IMR-90 (cell line): Measurements from ENCODE around the gene ZNF507. TPM values are rescaled to one million over a fixed set of nuclear protein-coding genes. Genes with fewer than 3 reads are reported as not detected.
A peak's percentile ranks its signal among the peaks of the same experiment; 100 is the strongest.

Source experiments
- ATAC-seq: fragments of 200-7000 bp; cut with Tn5 transposase; 2 replicates; pipeline ENCODE4 v1.9.1; 2020; ENCODE audit warnings: low read depth, mild to moderate bottlenecking, moderate library complexity
- BruUV-seq: library from RNA; stranded (reverse); fragments of 400-500 nt; replicated peaks from 2 replicates; lab custom pipeline; 2021; lab: Mats Ljungman, UMichigan
- CTCF ChIA-PET: fragments of 300-600 bp; formaldehyde crosslinking; extraction: SDS; loops from one replicate; lab custom pipeline; 2021; ENCODE audit warnings: antibody characterized with exemption; lab: Yijun Ruan, JAX
- POLR2A ChIA-PET: fragments of 300-600 bp; sonication (Branson Sonifier 250); formaldehyde crosslinking; loops from one replicate; lab custom pipeline; 2022; ENCODE audit warnings: antibody characterized with exemption; ENCODE audit not compliant: unreplicated experiment; lab: Charles Lee
- DNase-seq: peaks from one replicate; pipeline ENCODE4 v3.0.0; 2013
- H2AFZ ChIP-seq: replicated peaks from 2 replicates; pipeline ENCODE3; 2013; ENCODE audit warnings: low read length, mild to moderate bottlenecking; ENCODE audit not compliant: poor library complexity
- H2AK5ac ChIP-seq: 2 replicates; pipeline ENCODE4 v1.6.1; 2013; ENCODE audit warnings: low read depth, low read length, inconsistent platforms
- H2AK9ac ChIP-seq: replicated peaks from 2 replicates; pipeline ENCODE3; 2013; ENCODE audit warnings: mild to moderate bottlenecking, low read depth, low read length, moderate library complexity; ENCODE audit not compliant: poor library complexity
- H2BK120ac ChIP-seq: 2 replicates; pipeline ENCODE4 v1.6.1; 2013; ENCODE audit warnings: low read depth, low read length, inconsistent platforms
- H2BK15ac ChIP-seq: 3 replicates; pipeline ENCODE4 v1.6.1; 2013; ENCODE audit warnings: low read depth, low read length, inconsistent platforms
- H2BK20ac ChIP-seq: 2 replicates; pipeline ENCODE4 v1.6.1; 2013; ENCODE audit warnings: low read depth, mild to moderate bottlenecking, inconsistent platforms, low read length, moderate library complexity
- H2BK5ac ChIP-seq: 2 replicates; pipeline ENCODE4 v1.6.1; 2013; ENCODE audit warnings: mild to moderate bottlenecking, low read depth, low read length, inconsistent platforms; ENCODE audit not compliant: poor library complexity, severe bottlenecking
- H3K14ac ChIP-seq: replicated peaks from 2 replicates; pipeline ENCODE4 v1.6.1; 2013; ENCODE audit warnings: low read depth, low read length, inconsistent platforms
- H3K18ac ChIP-seq: 2 replicates; pipeline ENCODE4 v1.6.1; 2013; ENCODE audit warnings: low read depth, low read length, control low read depth
- H3K23ac ChIP-seq: 2 replicates; pipeline ENCODE4 v1.6.1; 2013; ENCODE audit warnings: low read depth, low read length, inconsistent platforms
- H3K27ac ChIP-seq: 2 replicates; pipeline ENCODE4 v1.5.1; 2013; ENCODE audit warnings: mild to moderate bottlenecking, control low read depth, low read length; ENCODE audit not compliant: insufficient read depth
- H3K27me3 ChIP-seq: 2 replicates; pipeline ENCODE4 v1.6.1; 2013; ENCODE audit warnings: low read length; ENCODE audit not compliant: control insufficient read depth, insufficient read depth
- H3K36me3 ChIP-seq: 2 replicates; pipeline ENCODE4 v1.6.1; 2013; ENCODE audit warnings: low read length, mixed read lengths; ENCODE audit not compliant: control insufficient read depth, insufficient read depth
- H3K4ac ChIP-seq: 2 replicates; pipeline ENCODE4 v1.6.1; 2013; ENCODE audit warnings: low read depth, low read length, inconsistent platforms
- H3K4me1 ChIP-seq: 2 replicates; pipeline ENCODE4 v1.6.1; 2013; ENCODE audit warnings: low read length, mixed read lengths; ENCODE audit not compliant: control insufficient read depth, insufficient read depth
- H3K4me2 ChIP-seq: 2 replicates; pipeline ENCODE4 v1.6.1; 2013; ENCODE audit warnings: low read depth, mild to moderate bottlenecking, control low read depth, low read length, moderate library complexity
- H3K4me3 ChIP-seq: 2 replicates; pipeline ENCODE4 v1.5.1; 2013; ENCODE audit warnings: low read depth, mild to moderate bottlenecking, control low read depth, low read length, moderate library complexity; ENCODE audit not compliant: insufficient read depth
- H3K56ac ChIP-seq: 2 replicates; pipeline ENCODE4 v1.6.1; 2013; ENCODE audit warnings: low read length, inconsistent platforms; ENCODE audit not compliant: insufficient read depth; ENCODE audit errors: extremely low read depth
- H3K79me1 ChIP-seq, 2 experiments: 2 replicates each; pipeline ENCODE4 v1.6.1; 2013; ENCODE audit warnings: low read length in 2 of 2, inconsistent platforms in 1 of 2, low read depth in 1 of 2
- H3K9ac ChIP-seq: 2 replicates; pipeline ENCODE4 v1.6.1; 2013; ENCODE audit warnings: low read depth, low read length, control low read depth
- H3K9me1 ChIP-seq: 2 replicates; pipeline ENCODE4 v1.6.1; 2013; ENCODE audit warnings: low read length, inconsistent platforms; ENCODE audit not compliant: insufficient read depth
- H3K9me3 ChIP-seq: 2 replicates; pipeline ENCODE4 v1.6.1; 2013; ENCODE audit warnings: low read length; ENCODE audit not compliant: control insufficient read depth, insufficient read depth
- H4K20me1 ChIP-seq: 2 replicates; pipeline ENCODE4 v1.6.1; 2013; ENCODE audit warnings: low read length, inconsistent platforms; ENCODE audit not compliant: insufficient read depth
- H4K5ac ChIP-seq: 2 replicates; pipeline ENCODE4 v1.6.1; 2013; ENCODE audit warnings: mild to moderate bottlenecking, low read depth, low read length, control low read depth
- H4K8ac ChIP-seq, 2 experiments: 2 replicates each; pipeline ENCODE4 v1.6.1; 2013; ENCODE audit warnings: low read depth in 2 of 2, low read length in 2 of 2, control low read depth in 1 of 2, inconsistent platforms in 1 of 2
- H4K91ac ChIP-seq: 2 replicates; pipeline ENCODE4 v1.6.1; 2013; ENCODE audit warnings: low read depth, low read length, inconsistent platforms; ENCODE audit not compliant: insufficient read depth
- BHLHE40 ChIP-seq: fragments of 150-350 bp; IDR thresholded peaks from 2 replicates; pipeline ENCODE4 v1.6.1; 2016; ENCODE audit warnings: mild to moderate bottlenecking, low read depth, low read length
- CEBPB ChIP-seq: IDR thresholded peaks from 2 replicates; pipeline ENCODE4 v1.6.1; 2012; ENCODE audit warnings: low read depth, low read length, improper control_type of control experiment
- CHD1 ChIP-seq: IDR thresholded peaks from 2 replicates; pipeline ENCODE4 v1.6.1; 2012; ENCODE audit warnings: low read depth, low read length, improper control_type of control experiment
- FOS ChIP-seq: fragments of 150-350 bp; IDR thresholded peaks from 2 replicates; pipeline ENCODE4 v1.6.1; 2016; ENCODE audit warnings: low read depth, low read length
- MAFK ChIP-seq: IDR thresholded peaks from 2 replicates; pipeline ENCODE4 v1.6.1; 2012; ENCODE audit warnings: low read depth, low read length, improper control_type of control experiment
- MAZ ChIP-seq: IDR thresholded peaks from 2 replicates; pipeline ENCODE4 v1.6.1; 2012; ENCODE audit warnings: low read depth, mild to moderate bottlenecking, low read length, improper control_type of control experiment, moderate library complexity, borderline replicate concordance
- MXI1 ChIP-seq: IDR thresholded peaks from 2 replicates; pipeline ENCODE4 v1.6.1; 2012; ENCODE audit warnings: low read depth, mild to moderate bottlenecking, low read length, moderate library complexity, borderline replicate concordance
- NFE2L2 ChIP-seq: fragments of 150-350 bp; IDR thresholded peaks from 2 replicates; pipeline ENCODE4 v1.6.1; 2016; ENCODE audit warnings: low read depth, mild to moderate bottlenecking, low read length
- POLR2A ChIP-seq: IDR thresholded peaks from 2 replicates; pipeline ENCODE4 v1.6.1; 2012; ENCODE audit warnings: mild to moderate bottlenecking, low read depth, low read length
- RAD21 ChIP-seq: IDR thresholded peaks from 2 replicates; pipeline ENCODE4 v1.6.1; 2012; ENCODE audit warnings: low read length, improper control_type of control experiment
- RCOR1 ChIP-seq: IDR thresholded peaks from 2 replicates; pipeline ENCODE4 v1.6.1; 2012; ENCODE audit warnings: mild to moderate bottlenecking, low read length, improper control_type of control experiment; ENCODE audit not compliant: insufficient replicate concordance
- RFX5 ChIP-seq: IDR thresholded peaks from 2 replicates; pipeline ENCODE4 v1.8.0; 2012; ENCODE audit warnings: low read depth, mild to moderate bottlenecking, low read length, moderate library complexity
- SMC3 ChIP-seq: fragments of 150-350 bp; IDR thresholded peaks from 2 replicates; pipeline ENCODE4 v1.6.1; 2016; ENCODE audit warnings: low read depth, mild to moderate bottlenecking, antibody characterized with exemption, low read length, moderate library complexity
- WGBS, 2 experiments: methylation state at CpG; one replicate each; pipeline versions ENCODE4 v1.1.5 to v1.1.7; 2013; ENCODE audit warnings: missing lambda C conversion rate in 2 of 2; ENCODE audit not compliant: insufficient read length in 1 of 2; ENCODE audit errors: extremely low coverage in 2 of 2; 5-methylcytosine and 5-hydroxymethylcytosine counted together
- dilution Hi-C: fragments of 300-500 bp; cut with HindIII; formaldehyde crosslinking; loops from one replicate; pipeline ENCODE4 v1.14.3; 2018; ENCODE audit warnings: low sequenced_read_pairs; ENCODE audit not compliant: unreplicated experiment
- in situ Hi-C: fragments of 300-500 bp; cut with MboI; formaldehyde crosslinking; loops from 3 replicates; pipeline ENCODE4 v1.14.3; 2019; ENCODE audit warnings: low sequenced_read_pairs, inconsistent platforms, mixed read lengths
- intact Hi-C: fragments of 100-400 bp; cut with micrococcal nuclease; formaldehyde crosslinking; loops from 2 replicates; pipeline ENCODE4 v1.10.0; 2022
- polyA plus RNA-seq, 3 experiments: library from polyadenylated mRNA; depleted of rRNA; stranded (reverse); fragments of >200 nt; gene quantifications; 2 replicates each; pipeline ENCODE4 v1.2.3, GENCODE V29; 2012; ENCODE audit warnings: low replicate concordance in 1 of 3
- total RNA-seq: library from RNA; depleted of rRNA; stranded (reverse); fragments of >200 nt; gene quantifications from 2 replicates; pipeline ENCODE4 v1.2.3, GENCODE V29; 2012
- TF ChIP-seq, protein P1 (sequence below): conservative IDR thresholded peaks from 2 replicates; pipeline ENCODE4 v1.5.1; 2012; ENCODE audit warnings: mild to moderate bottlenecking, low read depth, low read length, improper control_type of control experiment
- TF ChIP-seq, protein P2 (sequence below): fragments of 150-350 bp; IDR thresholded peaks from 2 replicates; pipeline ENCODE4 v1.6.1; 2016; ENCODE audit warnings: low read depth, mild to moderate bottlenecking, low read length, moderate library complexity, borderline replicate concordance
- TF ChIP-seq, protein P3 (sequence below): fragments of 150-350 bp; IDR thresholded peaks from 2 replicates; pipeline ENCODE4 v1.6.1; 2017; ENCODE audit warnings: mild to moderate bottlenecking, antibody characterized with exemption, low read length, low read depth

ZNF507 gene
- total and polyA plus RNA-seq, 2 of the 4 experiments (the other 2 are of a cell fraction): 9.6 to 19.9 TPM

DNA sequence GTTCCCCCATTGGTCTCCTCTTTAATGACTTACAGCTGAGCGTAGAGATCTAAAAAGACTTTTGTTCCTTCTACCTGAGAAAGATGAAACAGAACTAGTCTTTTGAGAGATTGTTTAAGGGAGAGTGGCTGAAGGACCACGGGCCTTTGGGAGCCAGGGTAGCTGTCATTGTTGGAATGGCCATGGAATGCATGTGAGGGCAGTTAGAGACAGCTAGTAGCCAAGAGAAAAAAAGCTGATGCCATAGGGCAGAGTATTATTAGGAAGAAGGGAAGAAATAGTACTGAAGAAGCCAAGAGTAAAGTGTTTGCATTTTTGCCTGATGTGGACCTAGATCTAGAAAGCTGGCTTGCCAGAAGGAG, 5.6 kb downstream of the ZNF507 start:
- H4K8ac ChIP-seq: peak overlapping the region in 1 of 2 experiments; percentile 6; a peak in 1 of 4 replicates
- H3K4ac ChIP-seq: 0 out of 2 replicates have a peak overlapping the region, but pooled peaks have one; percentile 7
- ATAC-seq: peak; percentile 28
- 0 out of 2 replicates have a peak overlapping the region, but pooled peaks have one; percentile 27 for H3K18ac ChIP-seq
- intact Hi-C loops (loop anchor here (2.0 kb wide), 1 partner anchor 22 kb away; no protein-coding TSS in a partner anchor), in situ Hi-C loops (loop anchor here (25.0 kb wide), 1 partner anchor 1014 kb away; the partner anchor contains the start of gene TSHZ3), dilution Hi-C loops (no loop called here)
- ChIA-PET POLR2A (no interaction called here), CTCF (interaction anchor here (0.5 to 1.2 kb wide), 5 partner anchors 11 to 1665 kb away, joined by 3 read pairs; no protein-coding TSS in a partner anchor)
- H2BK5ac ChIP-seq: peak overlapping the region; percentile 56
- peak overlapping the region; percentile 80; the same call in 1 of the 3 replicates for H2BK15ac ChIP-seq
- no peaks in the 10 kb centered on the region for H3K27me3 ChIP-seq
- no peak overlapping the region; the same call in 1 of the 2 replicates for H2BK120ac ChIP-seq
- peak overlapping the region; percentile 39; the same call in 1 of the 2 replicates for H4K5ac ChIP-seq
- no peak overlapping the region for H2BK20ac ChIP-seq
- H3K4me1 ChIP-seq: peaks cover 11% of the 10 kb centered on the region
- H3K56ac ChIP-seq: no peak overlapping the region
- H2AK5ac ChIP-seq: 0 out of 2 replicates have a peak overlapping the region, but pooled peaks have one; percentile 79
- no TSS peak for BruUV-seq
- H3K4me3 ChIP-seq: no peak overlapping the region
- H3K9me3 ChIP-seq: no peaks in the 10 kb centered on the region
- H3K14ac ChIP-seq: peak overlapping the region; percentile 53; the same call in 1 of the 2 replicates
- TF ChIP-seq, protein P1, sequence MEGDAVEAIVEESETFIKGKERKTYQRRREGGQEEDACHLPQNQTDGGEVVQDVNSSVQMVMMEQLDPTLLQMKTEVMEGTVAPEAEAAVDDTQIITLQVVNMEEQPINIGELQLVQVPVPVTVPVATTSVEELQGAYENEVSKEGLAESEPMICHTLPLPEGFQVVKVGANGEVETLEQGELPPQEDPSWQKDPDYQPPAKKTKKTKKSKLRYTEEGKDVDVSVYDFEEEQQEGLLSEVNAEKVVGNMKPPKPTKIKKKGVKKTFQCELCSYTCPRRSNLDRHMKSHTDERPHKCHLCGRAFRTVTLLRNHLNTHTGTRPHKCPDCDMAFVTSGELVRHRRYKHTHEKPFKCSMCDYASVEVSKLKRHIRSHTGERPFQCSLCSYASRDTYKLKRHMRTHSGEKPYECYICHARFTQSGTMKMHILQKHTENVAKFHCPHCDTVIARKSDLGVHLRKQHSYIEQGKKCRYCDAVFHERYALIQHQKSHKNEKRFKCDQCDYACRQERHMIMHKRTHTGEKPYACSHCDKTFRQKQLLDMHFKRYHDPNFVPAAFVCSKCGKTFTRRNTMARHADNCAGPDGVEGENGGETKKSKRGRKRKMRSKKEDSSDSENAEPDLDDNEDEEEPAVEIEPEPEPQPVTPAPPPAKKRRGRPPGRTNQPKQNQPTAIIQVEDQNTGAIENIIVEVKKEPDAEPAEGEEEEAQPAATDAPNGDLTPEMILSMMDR: no peak
- TF ChIP-seq CEBPB (no peak), MAZ (no peak), RFX5 (no peak), POLR2A (no peak), RCOR1 (no peak), MAFK (no peak), CHD1 (no peak), BHLHE40 (no peak), RAD21 (no peak), SMC3 (no peak), NFE2L2 (no peak), FOS (no peak), MXI1 (no peak)
- TF ChIP-seq, protein P2, sequence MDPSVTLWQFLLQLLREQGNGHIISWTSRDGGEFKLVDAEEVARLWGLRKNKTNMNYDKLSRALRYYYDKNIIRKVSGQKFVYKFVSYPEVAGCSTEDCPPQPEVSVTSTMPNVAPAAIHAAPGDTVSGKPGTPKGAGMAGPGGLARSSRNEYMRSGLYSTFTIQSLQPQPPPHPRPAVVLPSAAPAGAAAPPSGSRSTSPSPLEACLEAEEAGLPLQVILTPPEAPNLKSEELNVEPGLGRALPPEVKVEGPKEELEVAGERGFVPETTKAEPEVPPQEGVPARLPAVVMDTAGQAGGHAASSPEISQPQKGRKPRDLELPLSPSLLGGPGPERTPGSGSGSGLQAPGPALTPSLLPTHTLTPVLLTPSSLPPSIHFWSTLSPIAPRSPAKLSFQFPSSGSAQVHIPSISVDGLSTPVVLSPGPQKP: no peak
- TF ChIP-seq, protein P3, sequence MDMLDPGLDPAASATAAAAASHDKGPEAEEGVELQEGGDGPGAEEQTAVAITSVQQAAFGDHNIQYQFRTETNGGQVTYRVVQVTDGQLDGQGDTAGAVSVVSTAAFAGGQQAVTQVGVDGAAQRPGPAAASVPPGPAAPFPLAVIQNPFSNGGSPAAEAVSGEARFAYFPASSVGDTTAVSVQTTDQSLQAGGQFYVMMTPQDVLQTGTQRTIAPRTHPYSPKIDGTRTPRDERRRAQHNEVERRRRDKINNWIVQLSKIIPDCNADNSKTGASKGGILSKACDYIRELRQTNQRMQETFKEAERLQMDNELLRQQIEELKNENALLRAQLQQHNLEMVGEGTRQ: no peak
- H3K9me1 ChIP-seq: peaks cover 15% of the 10 kb centered on the region; the same call in 1 of the 2 replicates
- no peak overlapping the region for H3K9ac ChIP-seq
- H3K79me1 ChIP-seq: peaks cover 57 to 68% of the 10 kb centered on the region in 2 experiments
- WGBS, 2 experiments: 50% methylated on average over 1 of the region's 2 CpGs; no CpG with 5 or more reads in 1 of the 2 experiments
- DNase-seq: no peak
- H3K36me3 ChIP-seq: peaks cover 24% of the 10 kb centered on the region
- H4K20me1 ChIP-seq: peaks cover 15% of the 10 kb centered on the region
- H3K23ac ChIP-seq: no peak overlapping the region
- H4K91ac ChIP-seq: no peak overlapping the region
- H2AFZ ChIP-seq: no peak overlapping the region
- no peak overlapping the region for H3K27ac ChIP-seq
- H3K4me2 ChIP-seq: peak overlapping the region; percentile 62
- H2AK9ac ChIP-seq: no peak overlapping the region
